ENCODE results near the gene SEMA4A. TPM values are rescaled to one million over a fixed set of nuclear protein-coding genes. Genes with fewer than 3 reads are reported as not detected.
"Not testable (repeated sequence)": the region's sequence is repeated elsewhere in the genome, so short reads cannot be mapped to it uniquely, and the experiment has no call there.

SEMA4A gene
- total RNA-seq, 5 donors from 2014 or later (not counting 1 experiment from before 2014, with no cell fraction given) = 1.5 to 12.0 (median 2.2) TPM

- H3K27ac ChIP-seq (ENCODE audit: low read length) = no peak overlapping the region
- no peak overlapping the region for H3K4me3 ChIP-seq (ENCODE audit: control insufficient read depth in 1 of 2, extremely low read depth in 1 of 2, low read length in 1 of 2)
- no peaks in the 10 kb centered on the region for H3K9me3 ChIP-seq
- peaks cover 7 to 15% of the 10 kb centered on the region in 2 experiments for H3K4me1 ChIP-seq (ENCODE audit: control insufficient read depth in 1 of 2, extremely low read depth in 1 of 2, insufficient read depth in 2 of 2, low read length in 2 of 2)
- WGBS (ENCODE audit: insufficient coverage) = 85% methylated on average over 6 of the region's 12 CpGs
- H3K4me3 Mint-ChIP-seq = no peak overlapping the region
- peaks cover 0 to 3% of the 10 kb centered on the region in 2 donors for H3K27me3 Mint-ChIP-seq
- ATAC-seq (replicated peaks in 1 of 4) (no peak), DNase-seq (no peak)
- no peak overlapping the region for H3K27ac Mint-ChIP-seq
- no peaks in the 10 kb centered on the region for H3K36me3 Mint-ChIP-seq
- peaks cover 0 to 2% of the 10 kb centered on the region in 2 donors for H3K36me3 ChIP-seq (ENCODE audit: control insufficient read depth in 2 of 2, extremely low read depth in 1 of 2, insufficient read depth in 1 of 2, low read length in 1 of 2)
- H3K9me3 Mint-ChIP-seq = no peaks in the 10 kb centered on the region
- peaks cover 0 to 17% of the 10 kb centered on the region in 2 experiments for H3K27me3 ChIP-seq (replicated peaks in 1 of 2; ENCODE audit: control insufficient read depth in 2 of 2, extremely low read depth in 1 of 2, insufficient read depth in 2 of 2, low read length in 1 of 2)
- ChIA-PET POLR2A (interaction anchor here in 1 of 2 donors (0.6 kb wide), 1 partner anchor 24 kb away, joined by 11 read pairs; no protein-coding TSS in a partner anchor), CTCF (interaction anchor here in 1 of 2 donors (0.6 kb wide), 1 partner anchor 441 kb away, joined by 5 read pairs; no protein-coding TSS in a partner anchor)
- H3K4me1 Mint-ChIP-seq = peaks cover 7 to 19% (median 10%) of the 10 kb centered on the region in 3 donors
These were observed 23.3 kb downstream of the SEMA4A start for GRCh38 chr1:156176610-156177210.

- Histone ChIP-seq H3K27ac (ENCODE audit: low read length) (no peak overlapping the region), H3K9me3 (no peaks in the 10 kb centered on the region), H3K4me1 (ENCODE audit: control insufficient read depth in 1 of 2, extremely low read depth in 1 of 2, insufficient read depth in 2 of 2, low read length in 2 of 2) (peaks cover 7 to 15% of the 10 kb centered on the region in 2 experiments), H3K4me3 (ENCODE audit: control insufficient read depth in 1 of 2, extremely low read depth in 1 of 2, low read length in 1 of 2) (no peak overlapping the region), H3K27me3 (replicated peaks in 1 of 2; ENCODE audit: control insufficient read depth in 2 of 2, extremely low read depth in 1 of 2, insufficient read depth in 2 of 2, low read length in 1 of 2) (peaks cover 0 to 15% of the 10 kb centered on the region in 2 experiments), H3K36me3 (ENCODE audit: control insufficient read depth in 2 of 2, extremely low read depth in 1 of 2, insufficient read depth in 1 of 2, low read length in 1 of 2) (peaks cover 0 to 1% of the 10 kb centered on the region in 2 donors)
- peak overlapping the region; percentile 23 to 27 for H3K27ac Mint-ChIP-seq
- DNase-seq = peak in 19 of 35 experiments; percentile 6 to 78 (median 16)
- H3K27me3 Mint-ChIP-seq = peaks cover 0 to 3% of the 10 kb centered on the region in 2 donors
- H3K36me3 Mint-ChIP-seq = no peaks in the 10 kb centered on the region
- ChIA-PET POLR2A (no interaction called here), CTCF (interaction anchor here in 1 of 2 donors (1.0 kb wide), 1 partner anchor 16 kb away, joined by 4 read pairs; the partner anchor contains the start of gene SLC25A44)
- peak; percentile 55 to 92 (median 78) for ATAC-seq (replicated peaks in 1 of 4)
- WGBS (ENCODE audit: insufficient coverage) = 25% methylated on average over 7 of the region's 7 CpGs
- peak overlapping the region in 1 of 3 donors; percentile 33 for H3K4me3 Mint-ChIP-seq
- H3K9me3 Mint-ChIP-seq = no peaks in the 10 kb centered on the region
- peaks cover 7 to 18% (median 10%) of the 10 kb centered on the region in 3 donors for H3K4me1 Mint-ChIP-seq
These were observed 24.7 kb downstream of the SEMA4A start for GRCh38 chr1:156177919-156178654.

GRCh38 chr1:156180471-156180870, 27.1 kb downstream of the SEMA4A start:
- Histone ChIP-seq H3K36me3 (ENCODE audit: control insufficient read depth in 2 of 2, extremely low read depth in 1 of 2, insufficient read depth in 1 of 2, low read length in 1 of 2) (no peaks in the 10 kb centered on the region), H3K4me1 (ENCODE audit: control insufficient read depth in 1 of 2, extremely low read depth in 1 of 2, insufficient read depth in 2 of 2, low read length in 2 of 2) (peaks cover 7 to 15% of the 10 kb centered on the region in 2 experiments), H3K27ac (ENCODE audit: low read length) (no peak overlapping the region), H3K9me3 (no peaks in the 10 kb centered on the region), H3K4me3 (ENCODE audit: control insufficient read depth in 1 of 2, extremely low read depth in 1 of 2, low read length in 1 of 2) (no peak overlapping the region), H3K27me3 (replicated peaks in 1 of 2; ENCODE audit: control insufficient read depth in 2 of 2, extremely low read depth in 1 of 2, insufficient read depth in 2 of 2, low read length in 1 of 2) (peaks cover 0 to 2% of the 10 kb centered on the region in 2 experiments)
- H3K9me3 Mint-ChIP-seq = no peaks in the 10 kb centered on the region
- ChIA-PET CTCF (no interaction called here), POLR2A (no interaction called here)
- H3K27ac Mint-ChIP-seq = no peak overlapping the region
- no peak overlapping the region for H3K4me3 Mint-ChIP-seq
- H3K36me3 Mint-ChIP-seq = no peaks in the 10 kb centered on the region
- no peak for ATAC-seq (replicated peaks in 1 of 4)
- peaks cover 0 to 2% of the 10 kb centered on the region in 2 donors for H3K27me3 Mint-ChIP-seq
- peaks cover 7 to 14% (median 10%) of the 10 kb centered on the region in 3 donors for H3K4me1 Mint-ChIP-seq
- WGBS (ENCODE audit: insufficient coverage) = no CpG with 5 or more reads among the region's 3 CpGs
- DNase-seq = no peak

- H3K27ac Mint-ChIP-seq; DNase-seq; H3K9me3 ChIP-seq; H3K4me3 ChIP-seq (ENCODE audit: control insufficient read depth in 1 of 2, extremely low read depth in 1 of 2, low read length in 1 of 2); H3K27me3 Mint-ChIP-seq; CTCF ChIA-PET; H3K9me3 Mint-ChIP-seq; POLR2A ChIA-PET; H3K4me3 Mint-ChIP-seq; H3K36me3 Mint-ChIP-seq; H3K27ac ChIP-seq (ENCODE audit: low read length); H3K36me3 ChIP-seq (ENCODE audit: control insufficient read depth in 2 of 2, extremely low read depth in 1 of 2, insufficient read depth in 1 of 2, low read length in 1 of 2); H3K27me3 ChIP-seq (replicated peaks in 1 of 2; ENCODE audit: control insufficient read depth in 2 of 2, extremely low read depth in 1 of 2, insufficient read depth in 2 of 2, low read length in 1 of 2); ATAC-seq (replicated peaks in 1 of 4): not testable (repeated sequence)
- H3K4me1 Mint-ChIP-seq = peaks cover 7 to 14% (median 10%) of the 10 kb centered on the region in 3 donors
- H3K4me1 ChIP-seq (ENCODE audit: control insufficient read depth in 1 of 2, extremely low read depth in 1 of 2, insufficient read depth in 2 of 2, low read length in 2 of 2) = peaks cover 7 to 15% of the 10 kb centered on the region in 2 experiments
- no CpG with 5 or more reads among the region's 8 CpGs for WGBS (ENCODE audit: insufficient coverage)
These were observed 28.1 kb downstream of the SEMA4A start for GRCh38 chr1:156181391-156181924.

GRCh38 chr1:156182010-156182779, 28.8 kb downstream of the SEMA4A start:
- H3K4me3 Mint-ChIP-seq; H3K4me3 ChIP-seq (ENCODE audit: control insufficient read depth in 1 of 2, extremely low read depth in 1 of 2, low read length in 1 of 2); CTCF ChIA-PET; H3K9me3 Mint-ChIP-seq; H3K36me3 Mint-ChIP-seq; H3K27me3 ChIP-seq (replicated peaks in 1 of 2; ENCODE audit: control insufficient read depth in 2 of 2, extremely low read depth in 1 of 2, insufficient read depth in 2 of 2, low read length in 1 of 2); ATAC-seq (replicated peaks in 1 of 4); H3K36me3 ChIP-seq (ENCODE audit: control insufficient read depth in 2 of 2, extremely low read depth in 1 of 2, insufficient read depth in 1 of 2, low read length in 1 of 2); POLR2A ChIA-PET; H3K27ac ChIP-seq (ENCODE audit: low read length); H3K9me3 ChIP-seq; H3K27me3 Mint-ChIP-seq; DNase-seq; H3K27ac Mint-ChIP-seq: not testable (repeated sequence)
- peaks cover 7 to 15% of the 10 kb centered on the region in 2 experiments for H3K4me1 ChIP-seq (ENCODE audit: control insufficient read depth in 1 of 2, extremely low read depth in 1 of 2, insufficient read depth in 2 of 2, low read length in 2 of 2)
- 96% methylated on average over 2 of the region's 12 CpGs for WGBS (ENCODE audit: insufficient coverage)
- peaks cover 7 to 14% (median 10%) of the 10 kb centered on the region in 3 donors for H3K4me1 Mint-ChIP-seq

Measured in T-cell (primary cell).